Mesothelial cell of epicardium (in vitro differentiated cells): ENCODE data around the gene SPINK7. TPM values are rescaled to one million over a fixed set of nuclear protein-coding genes. Genes with fewer than 3 reads are reported as not detected.
"Not testable (repeated sequence)": the region's sequence is repeated elsewhere in the genome, so short reads cannot be mapped to it uniquely, and the experiment has no call there.

Source experiments
- DNase-seq, 2 experiments: peaks; one replicate each; pipeline ENCODE4 v3.0.0; 2021; ENCODE audit warnings: low spot score in 2 of 2; ENCODE audit not compliant: unreplicated experiment in 2 of 2
- H3K27ac Mint-ChIP-seq: 2 replicates; pipeline ENCODE4 v1.8.0; 2021; ENCODE audit warnings: mixed read lengths
- H3K27me3 Mint-ChIP-seq: 2 replicates; pipeline ENCODE4 v1.8.0; 2021; ENCODE audit warnings: low read depth, mixed read lengths
- H3K36me3 Mint-ChIP-seq: 2 replicates; pipeline ENCODE4 v1.8.0; 2021; ENCODE audit warnings: mixed read lengths
- H3K4me1 Mint-ChIP-seq: 2 replicates; pipeline ENCODE4 v1.8.0; 2021; ENCODE audit warnings: mixed read lengths
- H3K4me3 Mint-ChIP-seq: 2 replicates; pipeline ENCODE4 v1.8.0; 2021; ENCODE audit warnings: mild to moderate bottlenecking, moderate library complexity, mixed read lengths
- H3K9me3 Mint-ChIP-seq: 2 replicates; pipeline ENCODE4 v1.8.0; 2021; ENCODE audit warnings: mixed read lengths
- total RNA-seq: library from RNA; stranded (reverse); gene quantifications from 3 replicates; pipeline ENCODE4 v1.2.1, GENCODE V29; 2021
- TF ChIP-seq, protein P1 (sequence below): fragments of 200-600 bp; sonication (generic); IDR thresholded peaks from one replicate; pipeline ENCODE4 v1.5.0; 2021; ENCODE audit warnings: antibody characterized with exemption; ENCODE audit not compliant: unreplicated experiment

Gene SPINK7
- total RNA-seq = not detected in 3 replicates

DNA sequence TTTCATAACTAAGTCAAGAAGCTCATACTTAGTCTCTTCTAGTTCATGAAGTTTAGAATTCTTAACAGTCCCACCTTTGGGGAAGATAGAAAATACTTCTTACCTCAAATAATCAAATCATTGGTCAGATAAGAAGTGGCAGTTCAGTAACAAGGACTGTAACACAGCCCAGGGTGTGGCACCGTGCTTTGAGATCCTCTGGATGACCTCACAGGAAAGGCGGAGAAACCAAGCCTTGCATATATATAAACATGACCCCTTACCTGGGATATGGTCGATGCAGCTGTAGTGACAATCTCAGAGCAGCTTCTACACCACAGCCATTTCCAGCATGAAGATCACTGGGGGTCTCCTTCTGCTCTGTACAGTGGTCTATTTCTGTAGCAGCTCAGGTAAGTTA, at the start of gene SPINK7:
TSS of gene SPINK7 (plus strand) at position 271 of the 400 bp plus-strand sequence. CDS start at position 332, 61 bp downstream.
- Mint-ChIP-seq H3K36me3 (no peaks in the 10 kb centered on the region), H3K4me1 (no peaks in the 10 kb centered on the region), H3K27me3 (peaks cover 11% of the 10 kb centered on the region), H3K4me3 (no peak within 1 kb of the TSS), H3K27ac (no peak within 1 kb of the TSS), H3K9me3 (peaks cover 18% of the 10 kb centered on the region)
- TF ChIP-seq, protein P1, sequence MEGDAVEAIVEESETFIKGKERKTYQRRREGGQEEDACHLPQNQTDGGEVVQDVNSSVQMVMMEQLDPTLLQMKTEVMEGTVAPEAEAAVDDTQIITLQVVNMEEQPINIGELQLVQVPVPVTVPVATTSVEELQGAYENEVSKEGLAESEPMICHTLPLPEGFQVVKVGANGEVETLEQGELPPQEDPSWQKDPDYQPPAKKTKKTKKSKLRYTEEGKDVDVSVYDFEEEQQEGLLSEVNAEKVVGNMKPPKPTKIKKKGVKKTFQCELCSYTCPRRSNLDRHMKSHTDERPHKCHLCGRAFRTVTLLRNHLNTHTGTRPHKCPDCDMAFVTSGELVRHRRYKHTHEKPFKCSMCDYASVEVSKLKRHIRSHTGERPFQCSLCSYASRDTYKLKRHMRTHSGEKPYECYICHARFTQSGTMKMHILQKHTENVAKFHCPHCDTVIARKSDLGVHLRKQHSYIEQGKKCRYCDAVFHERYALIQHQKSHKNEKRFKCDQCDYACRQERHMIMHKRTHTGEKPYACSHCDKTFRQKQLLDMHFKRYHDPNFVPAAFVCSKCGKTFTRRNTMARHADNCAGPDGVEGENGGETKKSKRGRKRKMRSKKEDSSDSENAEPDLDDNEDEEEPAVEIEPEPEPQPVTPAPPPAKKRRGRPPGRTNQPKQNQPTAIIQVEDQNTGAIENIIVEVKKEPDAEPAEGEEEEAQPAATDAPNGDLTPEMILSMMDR = no peak
- DNase-seq = no peak

DNA sequence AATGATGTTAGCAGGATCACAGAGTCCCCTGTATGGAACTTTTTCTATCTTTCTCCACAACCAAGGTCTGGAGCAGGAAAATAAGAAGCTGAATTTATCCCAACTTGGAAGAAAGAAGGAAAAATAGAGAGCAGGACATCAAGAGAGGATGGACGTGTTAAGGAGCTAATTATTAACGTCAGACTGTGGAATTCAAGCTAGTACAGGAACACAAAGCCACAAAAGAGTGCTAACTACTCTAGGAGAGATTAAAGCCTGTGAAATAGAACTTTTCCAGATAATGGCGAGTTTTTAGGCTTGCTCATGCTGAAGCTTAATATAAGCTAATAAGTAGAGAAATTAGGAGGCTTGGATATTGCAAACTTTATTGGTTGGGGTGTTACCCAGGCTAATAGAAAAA, 44.3 kb upstream of the SPINK7 start:
- no peak for DNase-seq
- no peak overlapping the region for H3K27ac Mint-ChIP-seq

DNA sequence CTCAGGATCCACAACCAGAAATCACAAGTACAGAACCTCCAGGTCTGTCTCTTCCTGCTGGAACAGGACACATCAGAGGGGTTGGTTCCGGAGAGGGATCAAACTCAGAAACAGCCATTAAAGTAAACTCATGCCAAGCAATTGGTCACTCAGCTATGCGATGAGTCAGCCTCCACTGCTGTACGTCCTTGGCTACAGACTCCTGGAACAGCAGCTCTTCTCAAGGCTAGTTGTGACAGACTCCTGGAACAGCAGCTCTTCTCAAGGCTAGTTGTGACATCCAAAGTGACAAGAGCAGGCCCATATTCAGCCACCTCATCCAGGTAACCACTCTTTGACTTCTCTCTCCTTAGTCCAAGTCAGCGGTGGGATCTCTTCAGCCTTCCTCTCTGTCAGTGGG, 43.7 kb upstream of the SPINK7 start, which contains the start of gene SPINK13:
TSS of gene SPINK13 (plus strand) at position 229 of the 400 bp plus-strand sequence. CDS start 1,279 bp downstream, outside the sequence.
- Mint-ChIP-seq H3K27me3 (no peaks in the 10 kb centered on the region), H3K9me3 (peaks cover 12% of the 10 kb centered on the region), H3K4me3 (no peak within 1 kb of the TSS), H3K4me1 (no peaks in the 10 kb centered on the region), H3K36me3 (no peaks in the 10 kb centered on the region), H3K27ac (no peak within 1 kb of the TSS)
- TF ChIP-seq, protein P1 = no peak
- DNase-seq = no peak

More for the DNA sequence above, 44.3 kb upstream of the SPINK7 start:
- Mint-ChIP-seq H3K27me3 (no peaks in the 10 kb centered on the region), H3K4me3 (no peak overlapping the region), H3K36me3 (no peaks in the 10 kb centered on the region), H3K9me3 (peaks cover 13% of the 10 kb centered on the region), H3K4me1 (no peaks in the 10 kb centered on the region)
- TF ChIP-seq, protein P1 = no peak

DNA sequence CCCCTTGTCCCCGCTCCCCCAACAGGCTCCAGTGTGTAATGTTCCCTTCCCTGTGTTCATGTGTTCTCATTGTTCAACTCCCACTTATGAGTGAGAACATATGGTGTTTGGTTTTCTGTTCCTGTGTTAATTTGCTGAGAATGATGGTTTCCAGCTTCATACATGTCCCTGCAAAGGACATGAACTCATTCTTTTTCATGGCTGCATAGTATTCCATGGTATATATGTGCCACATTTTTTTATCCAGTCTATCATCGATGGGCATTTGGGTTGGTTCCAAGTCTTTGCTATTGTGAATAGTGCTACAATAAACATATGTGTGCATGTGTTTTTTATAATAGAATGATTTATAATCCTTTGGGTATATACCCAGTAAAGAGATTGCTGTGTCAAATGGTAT, 37.1 kb upstream of the SPINK7 start:
- H3K36me3 Mint-ChIP-seq, H3K4me3 Mint-ChIP-seq, DNase-seq, H3K27ac Mint-ChIP-seq, H3K4me1 Mint-ChIP-seq, H3K27me3 Mint-ChIP-seq: not testable (repeated sequence)
- peaks cover 32% of the 10 kb centered on the region for H3K9me3 Mint-ChIP-seq

DNA sequence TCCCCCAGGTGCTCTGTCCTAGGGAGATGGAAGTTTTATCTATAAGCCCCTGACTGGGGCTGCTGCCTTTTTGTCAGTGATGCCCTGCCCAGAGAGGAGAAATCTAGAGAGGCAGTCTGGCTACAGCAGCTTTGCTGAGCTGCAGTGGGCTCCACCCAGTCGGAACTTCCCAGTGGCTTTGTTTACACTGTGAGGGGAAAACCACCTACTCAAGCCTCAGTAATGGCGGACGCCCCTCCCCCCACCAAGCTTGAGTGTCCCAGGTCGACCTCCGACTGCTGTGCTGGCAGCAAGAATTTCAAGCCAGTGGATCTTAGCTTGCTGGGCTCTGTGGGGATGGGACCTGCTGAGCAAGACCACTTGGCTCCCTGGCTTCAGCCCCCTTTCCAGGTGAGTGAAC, 31.3 kb upstream of the SPINK7 start:
- Mint-ChIP-seq H3K27me3 (peaks cover 23% of the 10 kb centered on the region), H3K9me3 (peaks cover 31% of the 10 kb centered on the region)
- H3K4me3 Mint-ChIP-seq, H3K36me3 Mint-ChIP-seq, H3K27ac Mint-ChIP-seq, DNase-seq, H3K4me1 Mint-ChIP-seq: not testable (repeated sequence)

DNA sequence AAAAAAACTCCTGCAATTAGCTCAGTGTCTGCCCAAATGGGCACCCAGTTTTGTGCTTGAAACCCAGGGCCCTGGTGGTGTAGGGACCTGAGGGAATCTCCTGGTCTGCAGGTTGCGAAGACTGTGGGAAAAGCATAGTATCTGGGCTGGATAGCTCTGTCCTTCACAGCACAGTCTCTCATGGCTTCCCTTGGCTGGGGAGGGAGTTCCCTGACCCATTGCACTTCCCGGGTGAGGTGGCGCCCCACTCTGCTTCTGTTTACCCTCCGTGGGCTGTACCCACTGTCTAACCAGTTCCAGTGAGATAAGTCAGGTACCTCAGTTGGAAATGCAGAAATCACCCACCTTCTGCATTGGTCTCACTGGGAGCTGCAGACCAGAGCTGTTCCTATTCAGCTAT, 30.9 kb upstream of the SPINK7 start:
- H3K4me1 Mint-ChIP-seq, H3K27ac Mint-ChIP-seq, H3K4me3 Mint-ChIP-seq, DNase-seq, H3K36me3 Mint-ChIP-seq: not testable (repeated sequence)
- Mint-ChIP-seq H3K27me3 (peaks cover 23% of the 10 kb centered on the region), H3K9me3 (peaks cover 27% of the 10 kb centered on the region)

DNA sequence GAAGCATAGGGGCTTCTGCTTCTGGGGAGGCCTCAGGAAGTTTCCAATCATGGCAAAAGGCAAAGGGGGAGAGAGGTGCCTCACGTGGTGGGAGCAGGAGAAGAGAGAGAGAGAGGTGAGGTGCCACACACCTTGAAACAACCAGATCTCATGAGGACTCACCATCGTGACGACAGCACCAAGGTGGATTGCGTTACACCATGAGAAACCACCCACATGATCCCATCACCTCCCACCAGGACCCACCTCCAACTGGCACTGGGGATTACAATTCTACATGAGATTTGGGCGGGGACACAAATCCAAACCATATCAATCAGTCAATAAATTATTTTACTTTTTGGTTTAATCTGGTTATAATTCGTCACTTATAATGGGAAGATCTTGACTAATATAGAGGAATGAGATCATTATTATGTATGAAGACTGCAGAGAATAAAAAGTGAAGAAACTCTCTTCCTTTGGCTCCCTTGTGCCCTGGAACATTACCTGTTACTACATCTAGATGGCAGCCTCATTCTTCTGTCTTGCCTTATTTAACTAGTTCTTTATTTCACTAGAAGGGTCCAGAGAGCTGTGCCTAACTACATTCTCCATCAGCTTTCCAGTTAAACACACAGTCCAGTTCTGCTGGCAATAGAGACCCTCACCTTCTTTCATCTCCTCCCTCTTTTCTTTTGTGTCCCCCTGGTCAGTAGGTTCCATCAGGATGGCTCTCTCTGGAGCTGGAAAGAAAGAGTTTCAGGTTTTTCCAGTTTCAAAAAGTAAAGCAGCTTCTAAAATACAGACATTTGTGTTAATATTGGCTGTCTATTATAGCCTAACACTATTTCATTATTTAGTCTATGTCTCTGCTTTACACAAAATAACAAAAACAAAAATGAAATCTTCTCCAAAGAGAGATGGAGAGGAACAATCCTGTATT, 21.7 kb upstream of the SPINK7 start:
- H3K4me3 Mint-ChIP-seq = no peak overlapping the region

More for the DNA sequence above, 21.7 kb upstream of the SPINK7 start:
- Mint-ChIP-seq H3K27me3 (peaks cover 6% of the 10 kb centered on the region), H3K27ac (no peak overlapping the region), H3K9me3 (no peaks in the 10 kb centered on the region), H3K4me1 (peaks cover 4% of the 10 kb centered on the region), H3K36me3 (no peaks in the 10 kb centered on the region)
- TF ChIP-seq, protein P1 = no peak
- DNase-seq = no peak
